Activated B cell treated with CpG ODN at 0.5 μM for 24 hours (primary cell): ENCODE data around the gene ULBP1. TPM values are rescaled to one million over a fixed set of nuclear protein-coding genes. Genes with fewer than 3 reads are reported as not detected.
"Not testable (repeated sequence)": the region's sequence is repeated elsewhere in the genome, so short reads cannot be mapped to it uniquely, and the experiment has no call there.

Experiments
- ATAC-seq: fragments of 200-7000 bp; cut with Tn5 transposase; one replicate; pipeline ENCODE4 v1.10.0; 2021; ENCODE audit warnings: low read depth, mild to moderate bottlenecking, moderate library complexity
- CTCF ChIA-PET: fragments of 350-600 bp; sonication (Branson Sonifier 250); formaldehyde crosslinking; loops from one replicate; lab custom pipeline; 2021; ENCODE audit warnings: antibody characterized with exemption; lab: Charles Lee
- POLR2A ChIA-PET: fragments of 350-600 bp; sonication (Branson Sonifier 250); formaldehyde crosslinking; loops from one replicate; lab custom pipeline; 2021; ENCODE audit warnings: antibody characterized with exemption; lab: Charles Lee
- DNase-seq: peaks from one replicate; pipeline ENCODE4 v3.0.0; 2022
- H3K27ac Mint-ChIP-seq: one replicate; pipeline ENCODE4 v1.8.0; 2020; ENCODE audit warnings: mixed read lengths
- H3K27me3 Mint-ChIP-seq: one replicate; pipeline ENCODE4 v1.8.0; 2021; ENCODE audit warnings: mixed read lengths
- H3K36me3 Mint-ChIP-seq: one replicate; pipeline ENCODE4 v1.8.0; 2021; ENCODE audit warnings: low read depth, mixed read lengths
- H3K4me1 Mint-ChIP-seq: one replicate; pipeline ENCODE4 v1.8.0; 2021; ENCODE audit warnings: mixed read lengths
- H3K4me3 Mint-ChIP-seq: one replicate; pipeline ENCODE4 v1.8.0; 2020; ENCODE audit warnings: mild to moderate bottlenecking, mixed read lengths
- H3K9me3 Mint-ChIP-seq: one replicate; pipeline ENCODE4 v1.8.0; 2020; ENCODE audit warnings: mixed read lengths
- CTCF ChIP-seq: fragments of 200-600 bp; IDR thresholded peaks from one replicate; pipeline ENCODE4 v1.8.0; 2022; ENCODE audit warnings: antibody characterized with exemption, mild to moderate bottlenecking
- intact Hi-C: fragments of 100-400 bp; cut with micrococcal nuclease; formaldehyde crosslinking; loops from one replicate; pipeline ENCODE4 v1.15.1; 2024
- total RNA-seq: library from RNA; stranded (reverse); gene quantifications from 2 replicates; pipeline ENCODE4 v1.2.3, GENCODE V29; 2022

Gene ULBP1
- 1.9 and 2.2 TPM in 2 replicates for total RNA-seq

GRCh38 chr6:149963462-149964307 lies at the start of gene ULBP1:
ULBP1 (plus strand) TSS chr6:149963943; CDS start chr6:149964050, 107 bp downstream.
- Mint-ChIP-seq H3K27me3 (peaks cover 72% of the 10 kb centered on the region), H3K36me3 (peaks cover 2% of the 10 kb centered on the region), H3K4me3 (peak within 1 kb of the TSS; percentile 91), H3K9me3 (no peaks in the 10 kb centered on the region), H3K27ac (peak within 1 kb of the TSS; percentile 81), H3K4me1 (peaks cover 27% of the 10 kb centered on the region)
- ChIA-PET POLR2A (interaction anchor here (0.6 to 1.2 kb wide), 4 partner anchors 20 to 41 kb away, joined by 3 to 8 read pairs (median 4); no protein-coding TSS in a partner anchor), CTCF (interaction anchor here (0.6 kb wide), 1 partner anchor 53 kb away, joined by 3 read pairs; no protein-coding TSS in a partner anchor)
- DNase-seq (peak; percentile 76), ATAC-seq (peak; percentile 74)
- intact Hi-C loops, result loop anchor here (1.0 to 2.0 kb wide), 3 partner anchors 24 to 41 kb away; no protein-coding TSS in a partner anchor
- TF ChIP-seq CTCF, result no peak

GRCh38 chr6:149915970-149916865 lies 47.5 kb upstream of the ULBP1 start:
- POLR2A ChIA-PET, result no interaction called here
- peaks cover 40% of the 10 kb centered on the region for H3K27me3 Mint-ChIP-seq
- intact Hi-C loops, result no loop called here
- no peak overlapping the region for H3K4me3 Mint-ChIP-seq
- CTCF ChIA-PET, result no interaction called here
- ATAC-seq (no peak), DNase-seq (no peak)
- H3K9me3 Mint-ChIP-seq, result no peaks in the 10 kb centered on the region
- no peaks in the 10 kb centered on the region for H3K4me1 Mint-ChIP-seq
- no peak overlapping the region for H3K27ac Mint-ChIP-seq
- no peak for TF ChIP-seq CTCF
- H3K36me3 Mint-ChIP-seq, result no peaks in the 10 kb centered on the region

- Mint-ChIP-seq H3K27ac (no peak overlapping the region), H3K4me3 (no peak overlapping the region), H3K27me3 (peaks cover 46% of the 10 kb centered on the region), H3K9me3 (no peaks in the 10 kb centered on the region), H3K36me3 (no peaks in the 10 kb centered on the region), H3K4me1 (peaks cover 9% of the 10 kb centered on the region)
- CTCF ChIA-PET, result no interaction called here
- POLR2A ChIA-PET, result no interaction called here
- ATAC-seq, result no peak
- DNase-seq, result no peak
- intact Hi-C loops, result no loop called here
- TF ChIP-seq CTCF, result no peak
These were observed 46.1 kb upstream of the ULBP1 start for GRCh38 chr6:149917679-149918078.

- no peaks in the 10 kb centered on the region for H3K36me3 Mint-ChIP-seq
- H3K27ac Mint-ChIP-seq, result no peak overlapping the region
- CTCF ChIA-PET, result no interaction called here
- peaks cover 16% of the 10 kb centered on the region for H3K4me1 Mint-ChIP-seq
- no peaks in the 10 kb centered on the region for H3K9me3 Mint-ChIP-seq
- no peak overlapping the region for H3K4me3 Mint-ChIP-seq
- DNase-seq (no peak), ATAC-seq (no peak)
- POLR2A ChIA-PET, result no interaction called here
- intact Hi-C loops, result no loop called here
- no peak for TF ChIP-seq CTCF
- peaks cover 48% of the 10 kb centered on the region for H3K27me3 Mint-ChIP-seq
These were observed 45.4 kb upstream of the ULBP1 start for GRCh38 chr6:149918151-149918905.

- H3K27ac Mint-ChIP-seq, CTCF ChIA-PET, intact Hi-C loops, H3K36me3 Mint-ChIP-seq, ATAC-seq, DNase-seq, H3K4me3 Mint-ChIP-seq, H3K9me3 Mint-ChIP-seq, POLR2A ChIA-PET: not testable (repeated sequence)
- Mint-ChIP-seq H3K4me1 (peaks cover 22% of the 10 kb centered on the region), H3K27me3 (peaks cover 52% of the 10 kb centered on the region)
These were observed 44.5 kb upstream of the ULBP1 start for GRCh38 chr6:149919126-149919833.
